ENCODE measurements around the gene DAPK2.

The DAPK2 gene

DNA sequence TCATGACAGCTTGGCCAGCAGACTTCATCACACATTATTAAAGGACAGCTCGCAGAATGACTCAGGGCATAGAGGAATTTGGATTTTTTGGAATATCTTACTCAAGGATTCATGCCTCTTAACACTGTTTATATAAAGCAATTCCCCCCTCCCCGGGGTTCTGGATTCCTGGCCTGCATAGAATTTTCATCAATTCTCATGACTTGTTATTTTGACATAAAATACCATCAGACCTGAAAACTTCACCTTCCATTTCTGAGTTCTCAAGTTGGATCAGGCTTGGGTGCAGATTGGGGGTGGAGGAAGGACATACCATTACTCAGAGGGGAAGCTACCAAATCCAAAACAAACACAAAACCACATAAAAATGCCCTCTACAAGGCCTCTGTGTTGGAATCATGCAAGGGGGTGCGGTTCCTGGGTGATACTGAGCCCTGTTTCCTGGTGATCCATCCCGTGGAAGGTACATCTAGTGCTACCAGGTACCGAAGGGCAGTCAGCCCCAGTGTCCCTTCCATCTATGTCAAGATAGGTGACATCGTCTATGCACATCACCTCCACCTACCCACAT, 95.3 kb downstream of the DAPK2 start:
- no peak for TF ChIP-seq CTCF (conservative IDR thresholded peaks at IDR 0.05; ENCODE audit: low read depth, low read length)
- peak; percentile 91 for DNase-seq (ENCODE audit: low read depth)
- no peak overlapping the region for H3K4me3 ChIP-seq (ENCODE audit: low read depth, low read length)

DNA sequence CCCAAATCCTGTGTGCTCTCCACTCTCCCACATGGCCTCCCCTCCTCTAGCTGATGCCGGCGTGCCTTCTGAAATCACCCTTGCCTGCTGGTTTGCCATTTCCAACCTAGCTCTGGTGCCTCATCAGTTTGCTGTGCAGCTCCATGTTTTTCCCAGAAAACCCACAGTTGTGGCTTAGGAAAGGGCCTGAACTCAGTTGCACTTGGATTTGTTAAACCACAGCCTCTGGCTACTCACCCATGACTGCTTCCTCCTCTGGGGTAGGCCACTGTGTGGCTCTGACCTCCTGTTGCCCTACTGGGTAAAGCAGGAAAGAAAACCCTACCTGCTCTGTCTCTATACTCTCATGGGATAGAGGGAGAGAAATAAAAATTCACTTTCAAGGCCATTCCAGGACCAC, 97.3 kb downstream of the DAPK2 start:
- H3K4me3 ChIP-seq (ENCODE audit: low read depth, low read length): no peak overlapping the region
- no peak for TF ChIP-seq CTCF (conservative IDR thresholded peaks at IDR 0.05; ENCODE audit: low read depth, low read length)
- no peak for DNase-seq (ENCODE audit: low read depth)

DNA sequence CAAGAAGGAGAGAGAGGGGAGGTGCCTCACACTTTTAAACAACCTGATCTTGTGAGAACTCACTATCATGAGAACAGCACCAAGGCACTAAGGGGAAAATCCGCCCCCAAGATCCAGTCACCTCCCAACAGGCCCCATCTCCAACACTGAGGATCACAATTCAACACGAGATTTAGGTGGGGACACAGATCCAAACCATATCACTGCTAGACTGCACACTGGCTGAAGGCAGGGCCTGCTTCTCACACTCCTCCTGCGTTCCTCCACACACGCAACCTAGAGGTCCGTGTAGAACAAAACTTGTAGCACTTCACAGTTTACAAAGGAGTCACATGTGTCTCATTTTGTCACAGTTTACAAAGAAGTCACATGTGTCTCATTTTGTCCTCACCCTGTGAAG, 97.8 kb downstream of the DAPK2 start:
- H3K4me3 ChIP-seq (ENCODE audit: low read depth, low read length): no peak overlapping the region
- no peak for DNase-seq (ENCODE audit: low read depth)
- TF ChIP-seq CTCF (conservative IDR thresholded peaks at IDR 0.05; ENCODE audit: low read depth, low read length): no peak

DNA sequence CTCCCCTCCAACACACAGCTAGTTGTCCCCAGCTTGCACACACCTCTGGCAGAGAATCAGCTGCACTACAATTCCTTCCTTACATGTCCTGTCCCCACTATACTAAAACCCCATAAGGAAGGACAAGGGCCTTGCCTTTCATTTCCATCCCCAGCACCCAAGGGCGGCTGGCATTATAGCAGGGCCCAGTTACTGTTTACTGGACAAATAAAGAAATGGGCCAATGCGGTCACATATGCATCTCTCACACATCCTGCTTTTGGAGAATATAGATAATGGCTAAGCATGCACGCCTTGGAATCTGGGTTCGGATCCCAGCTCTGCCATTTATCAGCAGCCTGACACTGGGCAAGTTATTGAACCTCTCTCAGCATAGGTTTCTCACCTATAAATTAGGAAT, 99.1 kb downstream of the DAPK2 start:
- no peak for DNase-seq (ENCODE audit: low read depth)
- no peak for TF ChIP-seq CTCF (conservative IDR thresholded peaks at IDR 0.05; ENCODE audit: low read depth, low read length)
- H3K4me3 ChIP-seq (ENCODE audit: low read depth, low read length): no peak overlapping the region

DNA sequence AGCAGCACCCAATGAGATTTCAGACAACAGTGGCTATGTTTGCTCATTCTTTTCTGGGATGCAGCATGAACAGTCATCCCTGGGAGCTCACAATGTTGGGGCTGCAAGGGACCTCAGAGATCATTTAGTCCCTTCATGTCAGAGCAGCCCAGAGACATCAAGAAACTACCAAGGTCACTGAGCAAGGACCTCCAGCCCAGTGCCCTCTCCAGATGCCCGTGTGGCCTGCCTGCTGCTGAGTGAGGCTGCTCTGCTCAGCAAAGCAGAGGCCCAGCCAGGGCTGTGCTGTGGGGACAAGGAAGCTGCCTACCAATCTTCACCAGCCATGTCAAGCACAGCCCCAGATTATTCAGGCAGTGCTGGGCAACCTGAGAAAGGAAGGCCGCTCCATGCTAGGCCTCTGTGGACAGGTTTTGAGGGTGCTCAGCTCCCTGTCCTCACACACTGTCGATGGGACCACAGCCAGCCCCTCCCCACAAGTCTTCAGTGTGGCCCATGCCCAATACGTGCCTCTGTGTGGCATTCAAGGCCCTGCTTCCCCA, 99.7 kb downstream of the DAPK2 start:
- H3K4me3 ChIP-seq (ENCODE audit: low read depth, low read length): no peak overlapping the region

DNA sequence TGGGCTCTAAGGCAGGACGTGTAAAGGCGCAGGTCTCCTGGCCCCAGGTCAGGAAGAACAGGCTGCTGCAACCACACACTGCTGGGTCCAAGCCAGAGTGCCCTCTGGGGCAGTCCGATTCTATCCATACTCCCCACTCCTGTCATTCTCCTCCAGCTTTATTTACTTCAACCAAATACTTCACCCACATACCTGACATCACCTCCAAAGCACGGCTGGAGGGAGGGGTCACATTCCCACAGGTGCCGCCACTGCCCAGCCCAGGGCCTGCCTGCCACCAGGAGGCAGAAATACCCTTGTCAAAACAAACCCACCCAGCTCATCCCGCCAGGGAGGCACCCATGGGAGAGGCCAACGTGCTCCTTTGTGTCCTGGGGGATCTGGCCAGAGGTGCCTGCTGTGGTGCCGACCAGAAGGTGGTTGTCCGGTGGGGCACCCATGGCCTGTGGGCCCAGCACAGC, 100.4 kb downstream of the DAPK2 start:
- no peak for TF ChIP-seq CTCF (conservative IDR thresholded peaks at IDR 0.05; ENCODE audit: low read depth, low read length)
- no peak for DNase-seq (ENCODE audit: low read depth)
- H3K4me3 ChIP-seq (ENCODE audit: low read depth, low read length): no peak overlapping the region

More for the DNA sequence above, 99.7 kb downstream of the DAPK2 start:
- DNase-seq (ENCODE audit: low read depth): no peak
- TF ChIP-seq CTCF (conservative IDR thresholded peaks at IDR 0.05; ENCODE audit: low read depth, low read length): no peak
